Skeletal muscle satellite cell (primary cell): Measurements from ENCODE around the gene NSF.
"Not testable (repeated sequence)": the region's sequence is repeated elsewhere in the genome, so short reads cannot be mapped to it uniquely, and the experiment has no call there.

Experiments
- H3K27me3 ChIP-seq: 2 replicates; pipeline ENCODE4 v1.7.0; 2013; ENCODE audit warnings: low read length; ENCODE audit not compliant: control insufficient read depth, insufficient read depth
- H3K36me3 ChIP-seq: 2 replicates; pipeline ENCODE4 v1.7.0; 2013; ENCODE audit warnings: mild to moderate bottlenecking, control low read depth, low read length; ENCODE audit not compliant: insufficient read depth
- H3K4me1 ChIP-seq: 2 replicates; pipeline ENCODE4 v1.7.0; 2013; ENCODE audit warnings: low read length; ENCODE audit not compliant: control insufficient read depth, insufficient read depth
- H3K4me2 ChIP-seq: 2 replicates; pipeline ENCODE4 v1.7.0; 2013; ENCODE audit warnings: mild to moderate bottlenecking, low read length
- H3K4me3 ChIP-seq: 2 replicates; pipeline ENCODE4 v1.7.0; 2013; ENCODE audit warnings: low read length
- H3K9ac ChIP-seq: 2 replicates; pipeline ENCODE4 v1.7.0; 2013; ENCODE audit warnings: mild to moderate bottlenecking, low read depth, low read length, moderate library complexity
- H3K9me3 ChIP-seq: replicated peaks from 2 replicates; pipeline ENCODE4 v1.7.0; 2013; ENCODE audit warnings: mild to moderate bottlenecking, control low read depth, low read length

Gene NSF

DNA sequence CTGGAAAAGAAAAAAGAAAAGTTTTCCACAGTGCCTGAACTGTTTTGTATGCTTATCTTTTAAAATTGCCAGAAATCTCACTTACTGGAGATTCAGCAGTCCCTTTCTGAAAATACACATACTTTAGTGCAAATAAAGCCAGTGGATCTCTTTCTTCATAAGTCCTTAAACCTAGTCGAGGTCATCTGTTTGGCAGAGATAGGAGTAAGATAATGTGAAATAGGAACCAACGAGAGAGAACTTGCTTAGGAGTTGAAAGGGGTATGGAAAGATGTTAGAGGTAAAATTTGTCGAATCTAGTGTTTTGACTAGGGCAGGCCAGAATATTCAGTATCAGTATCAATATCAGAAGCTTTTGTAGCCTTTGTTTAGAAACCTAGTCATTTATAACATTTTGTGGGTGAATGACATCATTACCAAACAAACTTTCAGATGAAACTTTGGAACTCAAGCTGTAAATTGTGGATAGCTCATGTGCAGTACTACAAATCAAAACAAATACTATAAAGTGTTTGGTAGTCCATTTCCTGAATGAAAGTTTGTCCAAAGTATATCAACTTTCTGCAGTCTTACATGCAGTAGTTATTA is 8.0 kb downstream of the NSF start:
- not testable (repeated sequence) for H3K4me2 ChIP-seq, H3K4me1 ChIP-seq, H3K36me3 ChIP-seq, H3K4me3 ChIP-seq, H3K9ac ChIP-seq, H3K27me3 ChIP-seq, H3K9me3 ChIP-seq

DNA sequence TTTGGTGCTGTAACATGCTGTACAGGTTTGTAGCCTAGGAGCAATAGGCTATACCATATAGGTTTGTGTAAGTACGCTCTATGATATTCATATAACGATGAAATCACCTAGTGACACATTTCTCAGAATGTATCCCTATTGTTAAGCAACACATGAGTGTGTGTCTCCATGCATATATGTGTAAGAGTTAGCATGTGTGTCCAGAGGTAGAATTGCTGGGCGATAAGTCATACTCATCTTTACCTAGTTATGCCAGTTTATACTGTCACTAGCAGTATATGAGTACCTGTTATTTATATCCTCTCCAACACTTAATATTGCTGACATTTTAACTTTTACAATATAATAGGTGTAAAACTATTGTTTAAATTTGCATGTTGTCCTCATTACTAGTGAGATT is 10.3 kb downstream of the NSF start:
- H3K27me3 ChIP-seq, H3K36me3 ChIP-seq, H3K4me3 ChIP-seq, H3K4me2 ChIP-seq, H3K9me3 ChIP-seq, H3K4me1 ChIP-seq, H3K9ac ChIP-seq: not testable (repeated sequence)

DNA sequence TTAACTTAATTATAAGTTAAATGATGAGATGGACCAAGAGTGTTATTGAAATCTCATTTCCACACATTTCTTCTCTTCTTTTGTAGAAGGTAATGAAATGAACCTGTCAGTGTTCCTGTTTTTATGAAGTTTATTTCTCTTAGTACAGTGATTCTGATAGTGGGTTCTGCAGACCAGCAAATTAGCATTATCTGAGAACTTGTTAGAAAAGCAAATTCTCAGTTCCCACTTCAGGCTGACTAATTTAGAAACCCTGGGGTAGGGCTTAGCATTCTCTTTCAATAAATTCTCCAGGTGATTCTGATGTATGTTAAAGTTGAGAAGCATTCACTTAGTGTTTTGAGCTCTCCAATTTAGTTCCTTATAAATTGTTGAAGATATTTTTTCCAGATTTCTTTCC is 12.7 kb downstream of the NSF start:
- H3K4me3 ChIP-seq, H3K27me3 ChIP-seq, H3K9me3 ChIP-seq, H3K4me2 ChIP-seq, H3K9ac ChIP-seq, H3K4me1 ChIP-seq, H3K36me3 ChIP-seq: not testable (repeated sequence)

DNA sequence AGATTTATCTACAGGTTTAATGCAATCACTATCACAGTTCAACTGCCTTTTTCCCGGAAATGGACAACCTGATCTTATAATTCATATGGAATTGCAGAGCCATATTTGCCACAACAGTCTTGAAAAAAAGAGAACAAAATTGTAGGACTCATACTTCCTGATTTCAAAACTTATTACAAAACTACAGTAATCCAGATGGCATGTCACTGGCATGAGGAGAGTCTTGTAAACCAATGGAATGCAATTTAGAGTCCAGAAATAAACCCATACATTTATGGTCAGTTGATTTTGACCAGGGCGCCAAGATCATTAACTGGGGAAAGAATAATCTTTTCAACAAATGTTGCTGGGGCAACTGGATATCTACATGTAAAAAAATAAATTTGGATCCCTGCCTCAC is 20.8 kb downstream of the NSF start:
- not testable (repeated sequence) for H3K27me3 ChIP-seq, H3K4me1 ChIP-seq, H3K4me3 ChIP-seq, H3K36me3 ChIP-seq, H3K9me3 ChIP-seq, H3K4me2 ChIP-seq, H3K9ac ChIP-seq

DNA sequence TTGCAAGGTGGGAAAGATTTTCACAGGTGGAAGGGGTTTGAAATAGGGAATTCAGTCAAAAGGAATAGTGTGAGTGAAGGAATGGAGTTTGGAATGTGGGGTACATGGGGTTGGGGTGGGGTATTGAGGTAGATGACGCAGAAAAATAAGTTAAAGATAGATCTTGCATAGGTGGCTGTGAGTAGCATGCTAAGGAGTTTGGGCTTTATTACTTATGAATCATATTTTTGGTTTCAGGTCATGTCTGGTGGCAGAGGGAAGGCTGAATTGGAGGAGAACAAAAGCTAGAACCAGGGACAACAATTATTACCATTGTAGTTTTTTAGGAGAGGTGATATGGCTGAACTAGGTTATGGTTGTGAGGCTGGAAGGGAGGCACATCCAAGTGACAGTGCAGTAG is 23.4 kb downstream of the NSF start:
- H3K4me1 ChIP-seq, H3K36me3 ChIP-seq, H3K27me3 ChIP-seq, H3K9me3 ChIP-seq, H3K9ac ChIP-seq, H3K4me3 ChIP-seq, H3K4me2 ChIP-seq: not testable (repeated sequence)

DNA sequence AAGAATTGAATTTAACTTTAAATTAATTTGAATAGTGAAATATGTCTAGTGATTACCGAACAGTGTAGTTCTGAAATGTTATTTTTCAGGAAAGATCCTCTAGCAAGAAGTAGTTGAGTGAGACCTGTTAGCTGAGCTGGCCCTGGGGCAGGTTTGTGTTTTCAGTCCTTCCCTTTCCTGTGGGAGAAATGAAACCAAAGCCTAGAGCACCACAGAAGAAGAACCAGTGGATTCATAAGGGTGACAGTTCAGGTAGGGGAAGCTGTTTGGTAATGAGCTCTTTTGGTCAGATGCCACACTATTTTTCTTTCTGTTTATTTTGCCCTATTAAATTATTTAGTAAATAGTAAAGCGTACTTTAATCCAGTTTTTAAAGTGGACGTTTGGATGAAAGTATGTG is 26.7 kb downstream of the NSF start:
- not testable (repeated sequence) for H3K36me3 ChIP-seq, H3K4me1 ChIP-seq, H3K4me2 ChIP-seq, H3K9ac ChIP-seq, H3K9me3 ChIP-seq, H3K27me3 ChIP-seq, H3K4me3 ChIP-seq

DNA sequence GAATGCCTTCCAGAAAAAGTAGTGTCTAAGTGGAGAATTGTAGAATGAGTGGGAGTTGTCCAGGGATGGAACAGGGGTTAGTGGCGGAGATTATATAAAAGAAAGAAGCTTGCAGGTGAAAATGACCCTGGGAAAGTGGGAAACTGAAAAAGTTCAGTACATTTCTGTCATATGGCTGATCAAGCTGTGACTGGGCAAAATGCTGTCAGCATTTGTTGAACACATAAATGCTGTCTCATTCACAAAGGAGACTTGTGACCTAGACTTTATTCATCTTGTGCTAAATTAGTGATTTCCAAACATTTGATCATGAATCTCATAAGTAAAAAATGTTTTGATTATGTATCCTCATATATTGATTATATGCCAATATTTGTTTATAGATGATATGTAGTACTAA is 28.5 kb downstream of the NSF start:
- H3K9me3 ChIP-seq, H3K9ac ChIP-seq, H3K36me3 ChIP-seq, H3K4me2 ChIP-seq, H3K4me3 ChIP-seq, H3K4me1 ChIP-seq, H3K27me3 ChIP-seq: not testable (repeated sequence)

DNA sequence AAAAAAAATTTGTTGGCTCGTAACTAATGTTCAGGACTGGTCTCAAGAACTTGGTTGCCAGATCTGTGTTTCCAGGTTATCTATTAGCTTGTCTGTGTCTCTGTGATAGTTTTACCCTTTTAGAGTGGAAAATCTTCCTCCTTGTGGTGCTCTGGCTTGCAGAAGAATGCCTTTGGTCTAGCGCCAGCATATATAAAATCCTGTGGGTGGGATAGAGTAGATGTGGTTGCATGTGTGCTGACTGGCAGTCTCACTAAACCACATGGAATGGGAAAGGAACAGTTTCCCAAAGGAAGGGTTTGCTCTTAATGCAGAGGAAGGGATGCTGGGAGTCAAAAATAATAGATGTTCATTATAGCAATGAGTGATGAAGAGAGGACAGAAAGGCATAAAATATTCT is 33.3 kb downstream of the NSF start:
- not testable (repeated sequence) for H3K9ac ChIP-seq, H3K27me3 ChIP-seq, H3K4me2 ChIP-seq, H3K4me1 ChIP-seq, H3K36me3 ChIP-seq, H3K9me3 ChIP-seq, H3K4me3 ChIP-seq

DNA sequence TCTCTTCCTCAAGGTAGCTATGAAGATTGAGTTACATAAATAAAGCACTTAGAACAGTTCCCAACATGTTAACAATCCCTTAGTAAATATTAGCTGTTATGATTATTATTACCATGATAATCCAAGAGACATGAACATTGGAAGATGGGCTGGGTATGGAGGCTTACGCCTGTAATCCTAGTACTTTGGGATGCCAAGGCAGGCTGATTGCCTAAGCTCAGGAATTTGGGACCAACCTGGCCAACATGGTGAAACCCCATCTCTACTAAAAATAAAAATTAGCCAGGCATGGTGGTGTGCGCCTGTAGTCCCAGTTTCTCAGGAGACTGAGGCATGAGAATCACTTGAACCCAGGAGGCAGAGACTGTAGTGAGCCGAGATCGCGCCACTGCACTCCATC is 34.3 kb downstream of the NSF start:
- not testable (repeated sequence) for H3K9ac ChIP-seq, H3K36me3 ChIP-seq, H3K4me3 ChIP-seq, H3K27me3 ChIP-seq, H3K4me1 ChIP-seq, H3K4me2 ChIP-seq, H3K9me3 ChIP-seq

DNA sequence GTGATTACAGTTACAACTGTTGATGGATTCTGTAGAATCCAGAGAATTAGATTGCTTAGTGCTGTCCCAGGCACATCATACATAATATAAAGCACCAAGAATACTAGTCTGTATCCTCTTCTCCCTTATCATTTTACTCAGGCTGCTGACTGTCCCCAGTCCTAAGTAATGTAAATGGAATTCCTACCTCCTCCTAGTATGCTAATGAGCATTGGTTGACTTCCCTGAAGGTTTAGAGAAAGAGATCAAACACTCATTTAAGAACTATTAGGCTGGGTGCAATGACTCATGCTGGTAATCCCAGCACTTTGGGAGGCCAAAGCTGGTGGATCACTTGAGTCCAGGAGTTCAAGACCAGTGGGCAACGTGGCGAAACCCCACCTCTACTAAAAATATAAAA is 37.0 kb downstream of the NSF start:
- not testable (repeated sequence) for H3K9me3 ChIP-seq, H3K4me2 ChIP-seq, H3K36me3 ChIP-seq, H3K4me3 ChIP-seq, H3K4me1 ChIP-seq, H3K9ac ChIP-seq, H3K27me3 ChIP-seq

DNA sequence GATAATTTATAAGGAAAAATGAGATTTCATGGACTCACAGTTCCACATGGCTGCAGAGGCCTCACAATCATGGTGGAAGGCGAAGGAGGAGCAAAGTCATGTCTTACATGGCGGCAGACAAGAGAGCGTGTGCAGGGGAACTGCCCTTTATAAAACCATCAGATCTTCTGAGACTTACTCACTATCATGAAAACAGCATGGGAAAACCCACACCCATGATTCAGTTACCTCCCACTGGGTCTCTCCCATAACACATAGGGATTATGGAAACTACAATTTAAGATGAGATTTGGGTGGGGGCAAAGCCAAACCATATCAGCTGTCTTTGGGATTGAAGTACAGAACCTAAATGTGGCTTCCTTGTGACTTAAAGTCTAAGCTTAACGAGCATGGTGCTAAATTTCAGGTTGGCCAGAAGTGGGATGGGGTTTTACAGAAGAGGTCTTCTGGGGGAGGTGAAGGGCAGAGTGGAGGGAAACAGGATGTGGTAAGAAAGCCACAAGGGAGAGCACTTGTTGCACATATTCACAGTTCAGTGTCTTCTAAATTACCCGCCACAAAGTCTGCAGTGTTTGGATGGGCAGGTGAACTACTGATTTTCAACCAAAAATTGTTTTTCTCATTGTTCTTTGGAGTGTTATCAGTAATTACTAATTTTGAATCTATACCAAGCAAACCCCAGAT is 38.4 kb downstream of the NSF start:
- H3K4me3 ChIP-seq, H3K4me2 ChIP-seq, H3K27me3 ChIP-seq, H3K9ac ChIP-seq, H3K9me3 ChIP-seq, H3K4me1 ChIP-seq, H3K36me3 ChIP-seq: not testable (repeated sequence)

DNA sequence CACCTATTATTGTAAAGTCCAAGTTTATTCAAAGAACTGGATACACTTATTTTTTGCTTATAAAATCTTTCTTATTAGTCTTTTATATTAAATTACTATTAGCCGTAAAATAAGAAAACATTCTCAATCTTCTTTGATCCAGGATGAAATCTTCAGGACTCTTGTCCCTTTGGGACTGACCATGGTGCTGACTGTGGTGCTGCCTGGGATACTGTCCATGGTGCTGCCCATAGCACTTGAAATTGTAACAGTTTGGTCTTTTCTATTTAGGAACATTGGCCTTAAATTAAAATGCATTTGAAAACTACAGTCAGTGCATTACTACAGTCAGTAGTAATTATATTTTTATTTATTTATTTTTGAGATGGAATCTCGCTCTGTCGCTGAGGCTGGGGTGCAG is 41.7 kb downstream of the NSF start:
- not testable (repeated sequence) for H3K36me3 ChIP-seq, H3K9ac ChIP-seq

More for the DNA sequence above, 41.7 kb downstream of the NSF start:
- H3K4me3 ChIP-seq, H3K4me2 ChIP-seq, H3K4me1 ChIP-seq, H3K27me3 ChIP-seq, H3K9me3 ChIP-seq: not testable (repeated sequence)
